ENCODE measurements around the gene SLC25A21. TPM values are rescaled to one million over a fixed set of nuclear protein-coding genes. Genes with fewer than 3 reads are reported as not detected.

Gene SLC25A21
- total RNA-seq, 2 experiments from 2014 or later = not detected

DNA sequence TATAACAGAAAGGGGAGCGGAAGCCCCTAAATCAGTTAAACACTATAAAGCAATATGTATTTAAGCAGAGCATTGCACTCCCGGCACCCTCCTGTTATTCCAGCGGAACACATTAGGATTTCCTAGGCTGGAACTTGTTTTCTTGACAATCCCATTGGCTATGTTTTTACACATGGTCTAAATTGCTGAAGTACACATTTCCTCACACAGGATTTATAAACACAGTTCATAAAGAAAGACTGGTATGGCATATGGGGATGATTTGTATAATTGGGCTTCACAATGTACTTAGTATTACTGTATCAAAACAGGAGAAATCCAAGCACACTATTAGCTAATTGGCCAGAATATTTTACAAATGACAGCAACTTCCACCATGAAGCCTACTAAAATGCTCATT, 487.5 kb downstream of the SLC25A21 start:
- Mint-ChIP-seq H3K4me1 (ENCODE audit: low read depth) (no peaks in the 10 kb centered on the region), H3K27me3 (peaks cover 6% of the 10 kb centered on the region), H3K9me3 (peaks cover 1% of the 10 kb centered on the region), H3K4me3 (no peak overlapping the region), H3K27ac (no peak overlapping the region), H3K36me3 (ENCODE audit: low read depth) (no peaks in the 10 kb centered on the region)
- TF ChIP-seq, protein P1, sequence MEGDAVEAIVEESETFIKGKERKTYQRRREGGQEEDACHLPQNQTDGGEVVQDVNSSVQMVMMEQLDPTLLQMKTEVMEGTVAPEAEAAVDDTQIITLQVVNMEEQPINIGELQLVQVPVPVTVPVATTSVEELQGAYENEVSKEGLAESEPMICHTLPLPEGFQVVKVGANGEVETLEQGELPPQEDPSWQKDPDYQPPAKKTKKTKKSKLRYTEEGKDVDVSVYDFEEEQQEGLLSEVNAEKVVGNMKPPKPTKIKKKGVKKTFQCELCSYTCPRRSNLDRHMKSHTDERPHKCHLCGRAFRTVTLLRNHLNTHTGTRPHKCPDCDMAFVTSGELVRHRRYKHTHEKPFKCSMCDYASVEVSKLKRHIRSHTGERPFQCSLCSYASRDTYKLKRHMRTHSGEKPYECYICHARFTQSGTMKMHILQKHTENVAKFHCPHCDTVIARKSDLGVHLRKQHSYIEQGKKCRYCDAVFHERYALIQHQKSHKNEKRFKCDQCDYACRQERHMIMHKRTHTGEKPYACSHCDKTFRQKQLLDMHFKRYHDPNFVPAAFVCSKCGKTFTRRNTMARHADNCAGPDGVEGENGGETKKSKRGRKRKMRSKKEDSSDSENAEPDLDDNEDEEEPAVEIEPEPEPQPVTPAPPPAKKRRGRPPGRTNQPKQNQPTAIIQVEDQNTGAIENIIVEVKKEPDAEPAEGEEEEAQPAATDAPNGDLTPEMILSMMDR (IDR thresholded peaks at IDR 0.05) = no peak
- ATAC-seq (no peak), DNase-seq (no peak)
- intact Hi-C loops (cut with micrococcal nuclease) = no loop called here
- ChIA-PET POLR2A (no interaction called here), CTCF (no interaction called here)

DNA sequence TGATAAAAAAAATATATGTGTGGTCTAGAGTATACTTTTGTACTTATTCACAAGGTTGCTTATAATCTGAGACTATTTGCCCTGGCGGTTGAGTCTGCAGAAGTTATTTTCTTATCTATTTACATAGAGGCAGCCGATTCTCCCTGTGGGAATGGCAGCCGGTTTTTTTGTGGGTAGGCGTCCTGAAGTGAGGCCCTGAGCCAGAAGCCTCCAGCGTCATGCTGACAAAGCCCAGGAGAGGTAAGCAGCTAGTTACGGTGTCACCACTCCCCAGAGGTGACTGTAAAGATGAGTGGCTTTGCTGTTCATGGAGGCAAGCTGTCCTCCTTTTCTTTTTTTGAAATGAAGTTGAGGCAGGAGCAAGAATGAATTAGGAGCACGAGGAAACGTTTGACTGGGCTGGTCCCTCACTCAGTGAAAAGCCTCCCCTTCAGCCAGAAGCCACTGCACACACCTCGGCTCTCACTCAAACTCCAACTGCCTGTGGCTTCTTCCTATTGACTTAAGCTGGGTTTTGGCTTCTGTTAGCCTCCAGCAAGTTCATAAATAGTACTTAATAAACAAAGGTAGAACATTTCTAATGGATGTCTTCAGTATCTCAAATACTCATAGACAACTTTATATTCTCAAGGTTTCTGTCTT, 489.2 kb downstream of the SLC25A21 start:
- no peaks in the 10 kb centered on the region for H3K9me3 Mint-ChIP-seq
- no peak for ATAC-seq
- intact Hi-C loops (cut with micrococcal nuclease) = no loop called here
- H3K27ac Mint-ChIP-seq = no peak overlapping the region
- ChIA-PET CTCF (no interaction called here), POLR2A (no interaction called here)
- no peak overlapping the region for H3K4me3 Mint-ChIP-seq
- peaks cover 6% of the 10 kb centered on the region for H3K27me3 Mint-ChIP-seq
- no peaks in the 10 kb centered on the region for H3K4me1 Mint-ChIP-seq (ENCODE audit: low read depth)
- TF ChIP-seq, protein P1 (IDR thresholded peaks at IDR 0.05) = no peak
- no peak for DNase-seq
- H3K36me3 Mint-ChIP-seq (ENCODE audit: low read depth) = no peaks in the 10 kb centered on the region

DNA sequence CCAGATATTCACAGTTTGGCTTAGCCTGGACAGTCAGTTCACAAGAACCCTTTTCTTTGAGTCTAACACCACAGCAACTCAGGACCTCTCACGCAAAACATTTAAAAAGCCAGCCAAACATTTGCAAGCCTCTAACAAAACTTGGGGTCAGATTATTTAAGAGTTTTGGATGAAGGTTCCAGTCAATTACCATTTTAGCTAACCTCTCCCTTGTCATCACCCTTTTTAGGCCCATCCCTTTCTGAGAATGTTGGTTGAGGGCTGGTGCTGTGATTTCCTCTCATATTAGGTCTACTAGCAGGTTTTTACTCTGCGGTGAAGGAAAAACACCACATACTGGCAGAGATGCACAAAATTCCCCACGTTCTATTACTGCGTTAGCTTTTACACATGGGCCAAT, 490.1 kb downstream of the SLC25A21 start:
- ATAC-seq (no peak), DNase-seq (no peak)
- H3K4me3 Mint-ChIP-seq = no peak overlapping the region
- peaks cover 1% of the 10 kb centered on the region for H3K27me3 Mint-ChIP-seq
- ChIA-PET POLR2A (no interaction called here), CTCF (no interaction called here)
- H3K9me3 Mint-ChIP-seq = no peaks in the 10 kb centered on the region
- H3K27ac Mint-ChIP-seq = no peak overlapping the region
- no peaks in the 10 kb centered on the region for H3K36me3 Mint-ChIP-seq (ENCODE audit: low read depth)
- TF ChIP-seq, protein P1 (IDR thresholded peaks at IDR 0.05) = no peak
- intact Hi-C loops (cut with micrococcal nuclease) = no loop called here
- H3K4me1 Mint-ChIP-seq (ENCODE audit: low read depth) = no peaks in the 10 kb centered on the region

DNA sequence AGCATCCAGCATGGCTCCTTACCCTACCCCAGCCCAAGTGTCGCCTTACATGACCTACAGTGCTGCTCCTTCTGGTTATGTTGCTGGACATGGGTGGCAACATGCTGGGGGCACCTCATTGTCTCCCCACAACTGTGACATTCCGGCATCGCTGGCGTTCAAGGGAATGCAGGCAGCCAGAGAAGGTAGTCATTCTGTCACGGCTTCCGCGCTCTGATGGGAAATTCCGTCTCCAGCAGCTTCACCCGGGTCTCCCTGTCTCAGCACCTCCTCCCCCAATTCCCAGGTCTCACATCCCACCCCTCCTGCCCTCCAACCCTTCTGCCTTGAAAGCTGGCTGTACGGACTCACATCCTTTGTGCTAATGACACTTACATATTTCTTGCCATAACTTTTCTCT, 496.2 kb downstream of the SLC25A21 start:
- no peak for ATAC-seq
- DNase-seq = no peak
- H3K36me3 Mint-ChIP-seq (ENCODE audit: low read depth) = no peaks in the 10 kb centered on the region
- peaks cover 10% of the 10 kb centered on the region for H3K27me3 Mint-ChIP-seq
- TF ChIP-seq, protein P1 (IDR thresholded peaks at IDR 0.05) = no peak
- H3K4me1 Mint-ChIP-seq (ENCODE audit: low read depth) = no peaks in the 10 kb centered on the region
- H3K4me3 Mint-ChIP-seq = no peak overlapping the region
- CTCF ChIA-PET = no interaction called here
- intact Hi-C loops (cut with micrococcal nuclease) = no loop called here
- no peaks in the 10 kb centered on the region for H3K9me3 Mint-ChIP-seq
- POLR2A ChIA-PET = interaction anchor here (0.9 kb wide), 1 partner anchor 14 kb away, joined by 3 read pairs; no protein-coding TSS in a partner anchor
- H3K27ac Mint-ChIP-seq = no peak overlapping the region

DNA sequence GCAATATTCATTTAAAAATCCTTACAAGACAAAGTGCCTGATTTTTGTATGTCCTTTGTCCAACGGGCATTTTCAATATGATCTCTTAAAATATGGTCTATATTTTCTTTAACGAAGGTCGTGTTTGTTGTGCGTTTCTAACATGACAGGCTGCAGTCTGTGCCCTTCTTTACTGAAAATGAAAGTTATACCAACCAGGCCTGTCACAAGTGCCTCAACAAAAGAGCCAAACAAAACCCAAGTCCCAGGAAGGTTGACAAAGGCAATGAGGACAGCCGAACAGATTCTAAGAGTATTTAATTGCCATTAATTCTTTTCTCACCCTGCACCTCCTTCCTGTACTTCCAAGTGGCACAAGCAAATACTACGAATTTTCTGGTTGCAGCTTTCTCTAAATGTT, 496.8 kb downstream of the SLC25A21 start:
- no peaks in the 10 kb centered on the region for H3K4me1 Mint-ChIP-seq (ENCODE audit: low read depth)
- H3K27me3 Mint-ChIP-seq = peaks cover 10% of the 10 kb centered on the region
- intact Hi-C loops (cut with micrococcal nuclease) = no loop called here
- POLR2A ChIA-PET = no interaction called here
- no peak overlapping the region for H3K4me3 Mint-ChIP-seq
- no peak overlapping the region for H3K27ac Mint-ChIP-seq
- no peaks in the 10 kb centered on the region for H3K9me3 Mint-ChIP-seq
- no peaks in the 10 kb centered on the region for H3K36me3 Mint-ChIP-seq (ENCODE audit: low read depth)
- DNase-seq (no peak), ATAC-seq (no peak)
- CTCF ChIA-PET = no interaction called here
- TF ChIP-seq, protein P1 (IDR thresholded peaks at IDR 0.05) = no peak

All from activated CD8-positive, alpha-beta T cell treated with anti-CD3 and anti-CD28 coated beads for 36 hours (primary cell).